Measurements from ENCODE around the gene ERGIC1. TPM values are rescaled to one million over a fixed set of nuclear protein-coding genes. Genes with fewer than 3 reads are reported as not detected.

ERGIC1 gene
- total and polyA plus RNA-seq, 2 experiments from 2014 or later = 25.2 to 92.2 TPM

DNA sequence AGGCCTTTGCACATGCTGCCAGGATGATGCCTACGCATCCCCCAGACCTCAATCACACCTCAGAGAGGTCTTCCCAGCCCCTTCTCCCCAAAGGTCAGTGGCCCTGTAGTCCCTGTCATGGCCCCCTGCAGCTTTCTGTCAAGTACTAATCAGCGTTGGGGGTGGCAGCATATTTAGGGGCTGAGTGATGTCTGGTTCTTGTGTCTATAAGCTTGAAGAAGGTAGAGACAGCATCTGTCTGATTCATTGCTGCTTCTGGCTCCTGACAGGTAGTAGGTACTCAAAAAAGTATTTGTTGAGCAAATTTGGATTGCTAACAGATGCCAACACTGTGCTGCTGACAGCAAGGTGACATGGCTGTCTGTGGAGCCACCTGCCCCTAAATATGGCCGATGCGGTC, 73.6 kb downstream of the ERGIC1 start:
- H3K4me3 Mint-ChIP-seq = no peak overlapping the region
- Histone ChIP-seq H3K79me2 (replicated peaks; ENCODE audit: insufficient read depth) (no peaks in the 10 kb centered on the region), H3K9me2 (ENCODE audit: insufficient read depth) (no peaks in the 10 kb centered on the region), H3K4me3 (no peak overlapping the region), H3K4me1 (ENCODE audit: insufficient read depth) (peaks cover 8% of the 10 kb centered on the region; the same call in 1 of the 2 replicates), H2AFZ (no peak overlapping the region), H3K36me3 (ENCODE audit: insufficient read depth) (0 out of 2 replicates have a peak, but pooled peaks cover 7% of the 10 kb centered on the region), H3K4me2 (no peak overlapping the region), H3K27ac (ENCODE audit: low read depth) (no peak overlapping the region), H3F3A (replicated peaks; ENCODE audit: low read depth) (no peaks in the 10 kb centered on the region), H4K20me1 (replicated peaks; ENCODE audit: insufficient read depth) (0 out of 2 replicates have a peak, but pooled peaks cover 3% of the 10 kb centered on the region), H3K27me3 (ENCODE audit: insufficient read depth) (no peaks in the 10 kb centered on the region)
- H3K27ac Mint-ChIP-seq = peak overlapping the region; percentile 47; the same call in 1 of the 2 replicates
- peaks cover 4% of the 10 kb centered on the region for H3K27me3 Mint-ChIP-seq (ENCODE audit: insufficient read depth, low read depth, poor library complexity)
- no peak for DNase-seq (ENCODE audit: low spot score)
- no peak for ATAC-seq
- H3K36me3 Mint-ChIP-seq (ENCODE audit: low read depth) = peaks cover 20% of the 10 kb centered on the region
- H3K4me1 Mint-ChIP-seq = peaks cover 34% of the 10 kb centered on the region
- no peaks in the 10 kb centered on the region for H3K9me3 Mint-ChIP-seq
- TF ChIP-seq NANOG (IDR thresholded peaks at IDR 0.05; ENCODE audit: borderline replicate concordance) = no peak
- TF ChIP-seq, protein P1, sequence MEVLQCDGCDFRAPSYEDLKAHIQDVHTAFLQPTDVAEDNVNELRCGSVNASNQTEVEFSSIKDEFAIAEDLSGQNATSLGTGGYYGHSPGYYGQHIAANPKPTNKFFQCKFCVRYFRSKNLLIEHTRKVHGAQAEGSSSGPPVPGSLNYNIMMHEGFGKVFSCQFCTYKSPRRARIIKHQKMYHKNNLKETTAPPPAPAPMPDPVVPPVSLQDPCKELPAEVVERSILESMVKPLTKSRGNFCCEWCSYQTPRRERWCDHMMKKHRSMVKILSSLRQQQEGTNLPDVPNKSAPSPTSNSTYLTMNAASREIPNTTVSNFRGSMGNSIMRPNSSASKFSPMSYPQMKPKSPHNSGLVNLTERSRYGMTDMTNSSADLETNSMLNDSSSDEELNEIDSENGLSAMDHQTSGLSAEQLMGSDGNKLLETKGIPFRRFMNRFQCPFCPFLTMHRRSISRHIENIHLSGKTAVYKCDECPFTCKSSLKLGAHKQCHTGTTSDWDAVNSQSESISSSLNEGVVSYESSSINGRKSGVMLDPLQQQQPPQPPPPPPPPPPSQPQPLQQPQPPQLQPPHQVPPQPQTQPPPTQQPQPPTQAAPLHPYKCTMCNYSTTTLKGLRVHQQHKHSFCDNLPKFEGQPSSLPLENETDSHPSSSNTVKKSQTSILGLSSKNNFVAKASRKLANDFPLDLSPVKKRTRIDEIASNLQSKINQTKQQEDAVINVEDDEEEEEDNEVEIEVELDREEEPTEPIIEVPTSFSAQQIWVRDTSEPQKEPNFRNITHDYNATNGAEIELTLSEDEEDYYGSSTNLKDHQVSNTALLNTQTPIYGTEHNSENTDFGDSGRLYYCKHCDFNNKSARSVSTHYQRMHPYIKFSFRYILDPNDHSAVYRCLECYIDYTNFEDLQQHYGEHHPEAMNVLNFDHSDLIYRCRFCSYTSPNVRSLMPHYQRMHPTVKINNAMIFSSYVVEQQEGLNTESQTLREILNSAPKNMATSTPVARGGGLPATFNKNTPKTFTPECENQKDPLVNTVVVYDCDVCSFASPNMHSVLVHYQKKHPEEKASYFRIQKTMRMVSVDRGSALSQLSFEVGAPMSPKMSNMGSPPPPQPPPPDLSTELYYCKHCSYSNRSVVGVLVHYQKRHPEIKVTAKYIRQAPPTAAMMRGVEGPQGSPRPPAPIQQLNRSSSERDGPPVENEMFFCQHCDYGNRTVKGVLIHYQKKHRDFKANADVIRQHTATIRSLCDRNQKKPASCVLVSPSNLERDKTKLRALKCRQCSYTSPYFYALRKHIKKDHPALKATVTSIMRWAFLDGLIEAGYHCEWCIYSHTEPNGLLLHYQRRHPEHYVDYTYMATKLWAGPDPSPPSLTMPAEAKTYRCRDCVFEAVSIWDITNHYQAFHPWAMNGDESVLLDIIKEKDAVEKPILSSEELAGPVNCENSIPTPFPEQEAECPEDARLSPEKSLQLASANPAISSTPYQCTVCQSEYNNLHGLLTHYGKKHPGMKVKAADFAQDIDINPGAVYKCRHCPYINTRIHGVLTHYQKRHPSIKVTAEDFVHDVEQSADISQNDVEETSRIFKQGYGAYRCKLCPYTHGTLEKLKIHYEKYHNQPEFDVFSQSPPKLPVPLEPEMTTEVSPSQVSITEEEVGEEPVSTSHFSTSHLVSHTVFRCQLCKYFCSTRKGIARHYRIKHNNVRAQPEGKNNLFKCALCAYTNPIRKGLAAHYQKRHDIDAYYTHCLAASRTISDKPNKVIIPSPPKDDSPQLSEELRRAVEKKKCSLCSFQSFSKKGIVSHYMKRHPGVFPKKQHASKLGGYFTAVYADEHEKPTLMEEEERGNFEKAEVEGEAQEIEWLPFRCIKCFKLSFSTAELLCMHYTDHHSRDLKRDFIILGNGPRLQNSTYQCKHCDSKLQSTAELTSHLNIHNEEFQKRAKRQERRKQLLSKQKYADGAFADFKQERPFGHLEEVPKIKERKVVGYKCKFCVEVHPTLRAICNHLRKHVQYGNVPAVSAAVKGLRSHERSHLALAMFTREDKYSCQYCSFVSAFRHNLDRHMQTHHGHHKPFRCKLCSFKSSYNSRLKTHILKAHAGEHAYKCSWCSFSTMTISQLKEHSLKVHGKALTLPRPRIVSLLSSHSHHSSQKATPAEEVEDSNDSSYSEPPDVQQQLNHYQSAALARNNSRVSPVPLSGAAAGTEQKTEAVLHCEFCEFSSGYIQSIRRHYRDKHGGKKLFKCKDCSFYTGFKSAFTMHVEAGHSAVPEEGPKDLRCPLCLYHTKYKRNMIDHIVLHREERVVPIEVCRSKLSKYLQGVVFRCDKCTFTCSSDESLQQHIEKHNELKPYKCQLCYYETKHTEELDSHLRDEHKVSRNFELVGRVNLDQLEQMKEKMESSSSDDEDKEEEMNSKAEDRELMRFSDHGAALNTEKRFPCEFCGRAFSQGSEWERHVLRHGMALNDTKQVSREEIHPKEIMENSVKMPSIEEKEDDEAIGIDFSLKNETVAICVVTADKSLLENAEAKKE (CRISPR knock-in tag; IDR thresholded peaks at IDR 0.05) = no peak
- TF ChIP-seq JUNB (IDR thresholded peaks at IDR 0.05; ENCODE audit: unreplicated experiment) = no peak
- no peak for TF ChIP-seq CREB1 (CRISPR knock-in tag; IDR thresholded peaks at IDR 0.05; ENCODE audit: low read depth)

DNA sequence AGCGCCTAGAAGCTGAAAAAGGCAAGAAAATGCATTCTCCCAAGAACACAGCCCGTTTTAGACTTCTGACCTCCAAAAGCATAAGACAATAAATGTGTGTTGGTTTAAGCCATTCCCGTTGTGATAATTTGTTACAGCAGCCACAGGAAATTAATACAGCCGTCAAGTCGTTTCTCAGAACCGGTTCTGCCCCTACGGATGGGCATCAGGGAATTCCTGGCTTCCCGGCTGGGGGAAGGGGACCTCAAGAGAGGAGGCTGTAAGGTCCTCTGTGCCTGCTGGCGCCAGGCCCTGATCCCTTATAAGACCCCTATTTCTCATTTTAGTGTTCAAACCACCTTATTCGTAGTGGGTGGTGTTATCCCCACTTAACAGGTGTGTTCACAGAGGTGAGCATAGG, 74.6 kb downstream of the ERGIC1 start:
- no peak overlapping the region for H3K27ac Mint-ChIP-seq
- TF ChIP-seq CREB1 (CRISPR knock-in tag; IDR thresholded peaks at IDR 0.05; ENCODE audit: low read depth) (no peak), ZNF331 (CRISPR knock-in tag; IDR thresholded peaks at IDR 0.05; ENCODE audit: low read depth) (no peak)
- peaks cover 34% of the 10 kb centered on the region for H3K4me1 Mint-ChIP-seq

More for the DNA sequence above, 74.6 kb downstream of the ERGIC1 start:
- peaks cover 27% of the 10 kb centered on the region for H3K36me3 Mint-ChIP-seq (ENCODE audit: low read depth)
- H3K27me3 ChIP-seq (ENCODE audit: insufficient read depth) = no peaks in the 10 kb centered on the region
- no peak overlapping the region for H2AFZ ChIP-seq
- no peaks in the 10 kb centered on the region for H3K9me3 Mint-ChIP-seq
- ATAC-seq = no peak
- no peaks in the 10 kb centered on the region for H3K9me2 ChIP-seq (ENCODE audit: insufficient read depth)
- H3K4me2 ChIP-seq = no peak overlapping the region
- H3K4me1 ChIP-seq (ENCODE audit: insufficient read depth) = peaks cover 8% of the 10 kb centered on the region; the same call in 1 of the 2 replicates
- H3K36me3 ChIP-seq (ENCODE audit: insufficient read depth) = 0 out of 2 replicates have a peak, but pooled peaks cover 9% of the 10 kb centered on the region
- H3K4me3 ChIP-seq = no peak overlapping the region
- H3F3A ChIP-seq (replicated peaks; ENCODE audit: low read depth) = no peaks in the 10 kb centered on the region
- no peak overlapping the region for H3K4me3 Mint-ChIP-seq
- no peaks in the 10 kb centered on the region for H3K79me2 ChIP-seq (replicated peaks; ENCODE audit: insufficient read depth)
- no peak overlapping the region for H3K27ac ChIP-seq (ENCODE audit: low read depth)
- DNase-seq (ENCODE audit: low spot score) = no peak
- peaks cover 3% of the 10 kb centered on the region; the same call in 1 of the 2 replicates for H4K20me1 ChIP-seq (replicated peaks; ENCODE audit: insufficient read depth)
- H3K27me3 Mint-ChIP-seq (ENCODE audit: insufficient read depth, low read depth, poor library complexity) = peaks cover 4% of the 10 kb centered on the region
